ENCODE data around the gene KMT5B.

KMT5B gene

DNA sequence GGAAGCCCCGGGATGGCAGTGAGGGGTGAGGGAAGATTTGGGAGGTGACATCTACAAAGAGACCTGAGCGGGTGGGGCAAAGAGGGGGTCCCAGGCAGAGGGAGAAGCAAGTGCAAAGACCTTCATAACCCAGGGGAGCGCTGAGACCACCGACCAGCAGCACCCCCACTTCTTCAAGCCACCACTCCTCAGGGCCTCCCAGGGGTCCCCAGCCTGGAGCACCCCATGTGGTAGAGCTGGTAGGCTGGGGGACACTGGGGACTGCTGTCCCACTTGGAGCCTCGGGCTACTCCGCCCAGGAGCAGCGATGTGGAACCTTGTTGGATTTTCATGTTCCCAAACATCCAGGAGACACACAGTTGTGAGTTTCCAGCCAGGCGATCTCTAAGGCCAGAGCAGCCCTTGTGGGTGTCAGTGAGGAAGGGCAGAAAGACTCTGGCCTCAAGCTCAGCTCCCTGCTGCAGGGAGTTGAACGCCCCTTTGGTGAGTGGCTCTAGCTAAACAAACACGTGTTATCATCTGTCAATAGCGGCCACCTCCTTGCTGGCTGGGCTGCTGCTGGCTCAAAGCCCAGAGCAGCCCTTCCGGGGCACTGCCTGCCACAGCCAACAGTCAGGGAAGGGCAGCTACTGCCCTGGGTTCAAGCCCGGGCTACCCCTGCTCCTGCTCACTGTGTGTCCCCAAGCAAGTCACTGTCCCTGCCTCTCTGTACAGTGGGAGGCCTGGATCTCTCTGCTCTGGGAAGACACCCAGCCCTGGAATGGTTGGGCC is 66.2 kb downstream of the KMT5B start:
- Histone ChIP-seq H3K36me3 (ENCODE audit: control insufficient read depth, insufficient read depth, low read length) (no peaks in the 10 kb centered on the region), H3K27me3 (replicated peaks; ENCODE audit: control insufficient read depth, insufficient read depth, low read length) (no peaks in the 10 kb centered on the region; the same call in 1 of the 2 replicates), H3K4me3 (replicated peaks; ENCODE audit: low read depth, low read length) (no peak overlapping the region)
- TF ChIP-seq, protein P1, sequence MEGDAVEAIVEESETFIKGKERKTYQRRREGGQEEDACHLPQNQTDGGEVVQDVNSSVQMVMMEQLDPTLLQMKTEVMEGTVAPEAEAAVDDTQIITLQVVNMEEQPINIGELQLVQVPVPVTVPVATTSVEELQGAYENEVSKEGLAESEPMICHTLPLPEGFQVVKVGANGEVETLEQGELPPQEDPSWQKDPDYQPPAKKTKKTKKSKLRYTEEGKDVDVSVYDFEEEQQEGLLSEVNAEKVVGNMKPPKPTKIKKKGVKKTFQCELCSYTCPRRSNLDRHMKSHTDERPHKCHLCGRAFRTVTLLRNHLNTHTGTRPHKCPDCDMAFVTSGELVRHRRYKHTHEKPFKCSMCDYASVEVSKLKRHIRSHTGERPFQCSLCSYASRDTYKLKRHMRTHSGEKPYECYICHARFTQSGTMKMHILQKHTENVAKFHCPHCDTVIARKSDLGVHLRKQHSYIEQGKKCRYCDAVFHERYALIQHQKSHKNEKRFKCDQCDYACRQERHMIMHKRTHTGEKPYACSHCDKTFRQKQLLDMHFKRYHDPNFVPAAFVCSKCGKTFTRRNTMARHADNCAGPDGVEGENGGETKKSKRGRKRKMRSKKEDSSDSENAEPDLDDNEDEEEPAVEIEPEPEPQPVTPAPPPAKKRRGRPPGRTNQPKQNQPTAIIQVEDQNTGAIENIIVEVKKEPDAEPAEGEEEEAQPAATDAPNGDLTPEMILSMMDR (IDR thresholded peaks at IDR 0.05; ENCODE audit: insufficient read depth, low read length, poor library complexity, severe bottlenecking): no peak
- no peak for DNase-seq (ENCODE audit: extremely low read depth, insufficient read length)

DNA sequence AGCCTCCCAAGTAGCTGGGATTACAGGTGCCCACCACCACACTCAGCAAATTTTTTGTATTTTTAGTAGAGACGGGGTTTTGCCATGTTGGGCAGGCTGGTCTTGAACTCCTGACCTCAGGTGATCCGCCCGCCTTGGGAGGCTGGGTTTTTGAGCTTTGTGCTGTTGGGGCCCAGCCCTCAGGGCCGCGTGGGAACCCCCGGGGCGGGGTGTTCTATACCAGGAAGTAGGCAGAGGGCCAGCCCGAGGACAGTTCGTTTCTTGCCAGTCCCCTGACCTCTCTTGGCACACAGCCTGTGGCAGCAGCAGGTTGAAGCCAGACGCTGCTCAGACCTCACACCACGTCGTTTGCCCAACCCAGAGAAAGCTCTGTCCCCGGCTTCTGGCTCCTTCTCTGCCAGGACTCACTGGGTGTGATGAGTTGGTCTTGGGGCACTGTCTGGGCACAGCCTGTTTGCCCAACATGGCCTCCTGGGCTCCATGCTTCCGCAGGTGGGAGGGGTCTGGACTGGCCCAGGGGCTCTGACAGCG is 67.0 kb downstream of the KMT5B start:
- TF ChIP-seq, protein P1 (IDR thresholded peaks at IDR 0.05; ENCODE audit: insufficient read depth, low read length, poor library complexity, severe bottlenecking): no peak
- H3K27me3 ChIP-seq (replicated peaks; ENCODE audit: control insufficient read depth, insufficient read depth, low read length): no peaks in the 10 kb centered on the region; the same call in 1 of the 2 replicates
- no peak for DNase-seq (ENCODE audit: extremely low read depth, insufficient read length)
- no peak overlapping the region for H3K4me3 ChIP-seq (replicated peaks; ENCODE audit: low read depth, low read length)
- H3K36me3 ChIP-seq (ENCODE audit: control insufficient read depth, insufficient read depth, low read length): no peaks in the 10 kb centered on the region

DNA sequence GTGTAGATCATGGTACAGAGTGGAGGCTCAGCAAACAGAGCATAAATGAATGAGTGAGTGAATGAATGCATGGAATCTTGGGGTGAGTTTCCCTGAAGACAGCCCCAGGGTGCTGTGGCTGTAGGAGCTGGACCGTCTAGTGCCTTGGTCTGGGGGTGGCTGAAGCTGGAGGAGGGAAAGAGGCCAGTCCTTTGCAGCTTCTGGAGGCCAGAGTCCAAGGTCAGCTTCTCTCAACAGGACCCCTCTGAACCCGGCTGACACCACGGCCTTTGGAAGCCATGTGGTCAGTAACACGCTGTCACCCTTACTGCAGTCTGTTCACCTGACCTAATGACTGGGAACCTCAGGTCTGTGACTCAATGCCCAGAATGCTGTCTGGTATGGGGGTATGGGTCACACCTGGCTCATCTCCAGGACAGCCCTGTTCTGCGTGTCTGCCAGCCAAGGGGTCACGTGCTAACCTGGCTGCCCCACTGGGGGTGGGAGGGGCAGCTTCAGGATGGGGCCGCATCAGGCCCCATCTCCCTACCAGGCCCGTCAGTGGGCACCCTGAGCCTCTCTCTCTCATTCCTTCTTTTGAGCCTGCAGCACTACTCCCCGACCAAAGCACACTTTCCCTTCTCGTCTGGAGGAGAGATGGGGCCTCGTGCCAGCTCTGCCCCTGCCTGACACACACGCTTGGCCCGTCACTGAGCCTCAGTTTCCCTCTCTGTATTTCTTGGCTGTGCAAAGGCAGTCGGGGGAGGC is 67.8 kb downstream of the KMT5B start:
- DNase-seq (ENCODE audit: extremely low read depth, insufficient read length): no peak

DNA sequence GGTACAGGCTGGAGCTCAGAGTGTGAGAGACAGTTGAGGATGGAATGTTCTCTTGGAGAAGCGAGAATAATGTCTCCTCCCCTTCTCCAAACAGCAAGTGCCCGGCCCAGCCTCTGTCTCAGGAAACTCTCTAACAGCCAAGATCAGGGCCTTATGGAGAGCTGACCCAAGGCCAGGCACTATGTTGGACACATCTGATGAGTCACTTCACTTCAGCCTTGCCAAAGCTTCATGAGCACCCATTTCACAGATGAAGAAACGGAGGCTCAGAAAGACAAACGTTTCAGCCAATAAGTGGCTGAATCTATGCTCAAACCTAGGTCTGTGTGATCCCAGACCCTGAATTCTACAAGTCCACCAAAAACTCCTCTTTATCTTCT is 69.8 kb downstream of the KMT5B start:
- Histone ChIP-seq H3K4me3 (replicated peaks; ENCODE audit: low read depth, low read length) (no peak overlapping the region), H3K36me3 (ENCODE audit: control insufficient read depth, insufficient read depth, low read length) (no peaks in the 10 kb centered on the region), H3K27me3 (replicated peaks; ENCODE audit: control insufficient read depth, insufficient read depth, low read length) (no peaks in the 10 kb centered on the region; the same call in 1 of the 2 replicates)
- TF ChIP-seq, protein P1 (IDR thresholded peaks at IDR 0.05; ENCODE audit: insufficient read depth, low read length, poor library complexity, severe bottlenecking): no peak
- DNase-seq (ENCODE audit: extremely low read depth, insufficient read length): no peak

More for the DNA sequence above, 67.8 kb downstream of the KMT5B start:
- no peaks in the 10 kb centered on the region; the same call in 1 of the 2 replicates for H3K27me3 ChIP-seq (replicated peaks; ENCODE audit: control insufficient read depth, insufficient read depth, low read length)
- no peaks in the 10 kb centered on the region for H3K36me3 ChIP-seq (ENCODE audit: control insufficient read depth, insufficient read depth, low read length)
- TF ChIP-seq, protein P1 (IDR thresholded peaks at IDR 0.05; ENCODE audit: insufficient read depth, low read length, poor library complexity, severe bottlenecking): no peak
- no peak overlapping the region for H3K4me3 ChIP-seq (replicated peaks; ENCODE audit: low read depth, low read length)

DNA sequence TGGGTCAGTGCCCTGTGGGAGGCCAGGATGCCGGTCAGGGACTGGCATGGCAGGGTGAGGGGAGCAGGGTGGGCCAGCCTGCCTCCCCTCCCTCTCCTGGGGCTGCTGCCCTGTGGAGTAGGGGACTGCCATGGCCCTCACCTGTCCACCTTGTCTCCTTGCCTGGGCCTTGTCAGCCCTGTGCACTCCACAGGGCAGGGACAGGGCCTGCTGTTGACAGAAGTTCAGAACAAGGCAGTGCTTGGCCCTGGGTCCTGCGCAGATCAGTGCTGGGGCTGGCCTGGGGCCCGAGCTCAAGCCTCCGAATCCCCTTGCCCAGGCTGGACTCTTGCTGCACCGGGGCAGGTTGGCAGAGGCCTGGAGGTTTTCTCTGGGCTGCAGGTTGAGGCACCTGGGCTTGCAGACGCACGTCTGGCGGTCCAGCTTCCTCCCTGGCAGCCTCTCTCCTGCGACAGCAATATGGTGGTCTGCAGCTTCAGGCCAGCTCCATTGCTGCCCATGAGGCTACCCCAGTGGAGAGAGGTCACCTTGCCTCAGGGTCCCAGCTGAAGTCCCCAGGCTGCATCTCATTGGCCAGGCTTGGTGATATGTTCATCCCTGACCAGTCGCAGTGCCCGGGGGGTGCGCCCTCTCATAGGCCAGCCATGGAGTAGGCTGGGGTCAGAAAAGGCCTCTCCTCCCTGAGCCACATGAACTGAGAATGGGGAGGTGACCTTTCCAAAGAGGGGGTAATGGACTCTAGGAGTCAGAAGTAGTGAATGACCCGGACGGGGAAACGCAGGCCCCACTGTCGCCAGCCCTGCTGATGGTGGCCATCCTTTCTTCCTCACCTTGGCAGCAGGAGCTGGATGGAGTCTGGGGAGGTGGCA is 70.4 kb downstream of the KMT5B start:
- H3K4me3 ChIP-seq (replicated peaks; ENCODE audit: low read depth, low read length): no peak overlapping the region
- H3K36me3 ChIP-seq (ENCODE audit: control insufficient read depth, insufficient read depth, low read length): no peaks in the 10 kb centered on the region
- H3K27me3 ChIP-seq (replicated peaks; ENCODE audit: control insufficient read depth, insufficient read depth, low read length): no peaks in the 10 kb centered on the region; the same call in 1 of the 2 replicates
- no peak for DNase-seq (ENCODE audit: extremely low read depth, insufficient read length)
- TF ChIP-seq, protein P1 (IDR thresholded peaks at IDR 0.05; ENCODE audit: insufficient read depth, low read length, poor library complexity, severe bottlenecking): no peak

All from GM06990 (cell line).